Tibial nerve (tissue), 4 donors: ENCODE data around the gene RALGDS.
"Not testable (repeated sequence)": the region's sequence is repeated elsewhere in the genome, so short reads cannot be mapped to it uniquely, and the experiment has no call there.

Experiments used
- EP300 ChIP-seq, 2 donors: sonication (generic); formaldehyde crosslinking; IDR thresholded peaks; one replicate each; pipeline ENCODE4 v1.6.1; 2017; ENCODE audit warnings: antibody characterized with exemption in 2 of 2, mild to moderate bottlenecking in 1 of 2
- POLR2A ChIP-seq, 2 donors: fragments of 450-650 bp; IDR thresholded peaks; one replicate each; pipeline ENCODE4 v1.6.1; 2017; ENCODE audit warnings: antibody characterized with exemption in 2 of 2, mild to moderate bottlenecking in 2 of 2, moderate library complexity in 2 of 2
- TF ChIP-seq, protein P1 (sequence below), 5 experiments: fragments of 200-600 bp in 3 of 5; fragments of 450-650 bp in 2 of 5; sonication (generic) in 3 of 5; IDR thresholded peaks; one replicate each; pipeline ENCODE4 v1.5.1; 2016 to 2019; ENCODE audit warnings: antibody characterized with exemption in 5 of 5, mild to moderate bottlenecking in 3 of 5, moderate library complexity in 2 of 5

DNA sequence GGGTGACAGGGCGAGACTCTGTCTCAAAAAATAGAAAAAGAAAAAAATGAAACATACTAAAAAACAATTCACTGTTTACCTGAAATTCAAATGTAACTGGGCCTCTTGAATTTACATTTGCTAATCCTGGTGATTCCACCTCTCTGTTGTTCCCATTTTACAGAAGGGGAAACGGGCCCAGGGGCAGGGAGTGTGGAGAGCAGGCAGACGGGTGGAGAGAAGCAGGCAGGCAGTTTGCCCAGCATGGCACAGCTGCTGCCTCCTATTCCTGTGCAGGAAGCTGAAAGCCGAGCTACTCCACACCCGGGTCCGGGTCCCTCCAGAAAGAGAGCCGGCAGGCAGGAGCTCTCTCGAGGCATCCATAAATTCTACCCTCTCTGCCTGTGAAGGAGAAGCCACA lies 58.5 kb downstream of the RALGDS start:
- TF ChIP-seq, protein P1, sequence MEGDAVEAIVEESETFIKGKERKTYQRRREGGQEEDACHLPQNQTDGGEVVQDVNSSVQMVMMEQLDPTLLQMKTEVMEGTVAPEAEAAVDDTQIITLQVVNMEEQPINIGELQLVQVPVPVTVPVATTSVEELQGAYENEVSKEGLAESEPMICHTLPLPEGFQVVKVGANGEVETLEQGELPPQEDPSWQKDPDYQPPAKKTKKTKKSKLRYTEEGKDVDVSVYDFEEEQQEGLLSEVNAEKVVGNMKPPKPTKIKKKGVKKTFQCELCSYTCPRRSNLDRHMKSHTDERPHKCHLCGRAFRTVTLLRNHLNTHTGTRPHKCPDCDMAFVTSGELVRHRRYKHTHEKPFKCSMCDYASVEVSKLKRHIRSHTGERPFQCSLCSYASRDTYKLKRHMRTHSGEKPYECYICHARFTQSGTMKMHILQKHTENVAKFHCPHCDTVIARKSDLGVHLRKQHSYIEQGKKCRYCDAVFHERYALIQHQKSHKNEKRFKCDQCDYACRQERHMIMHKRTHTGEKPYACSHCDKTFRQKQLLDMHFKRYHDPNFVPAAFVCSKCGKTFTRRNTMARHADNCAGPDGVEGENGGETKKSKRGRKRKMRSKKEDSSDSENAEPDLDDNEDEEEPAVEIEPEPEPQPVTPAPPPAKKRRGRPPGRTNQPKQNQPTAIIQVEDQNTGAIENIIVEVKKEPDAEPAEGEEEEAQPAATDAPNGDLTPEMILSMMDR (IDR thresholded peaks at IDR 0.05): not testable (repeated sequence)
- TF ChIP-seq POLR2A, EP300 (IDR thresholded peaks at IDR 0.05): not testable (repeated sequence)
